ENCODE data around the gene MCUB. TPM values are rescaled to one million over a fixed set of nuclear protein-coding genes. Genes with fewer than 3 reads are reported as not detected.
A peak's percentile ranks its signal among the peaks of the same experiment; 100 is the strongest.

Gene MCUB
- total RNA-seq, 2 donors from 2014 or later, result 81.0 to 90.0 TPM

DNA sequence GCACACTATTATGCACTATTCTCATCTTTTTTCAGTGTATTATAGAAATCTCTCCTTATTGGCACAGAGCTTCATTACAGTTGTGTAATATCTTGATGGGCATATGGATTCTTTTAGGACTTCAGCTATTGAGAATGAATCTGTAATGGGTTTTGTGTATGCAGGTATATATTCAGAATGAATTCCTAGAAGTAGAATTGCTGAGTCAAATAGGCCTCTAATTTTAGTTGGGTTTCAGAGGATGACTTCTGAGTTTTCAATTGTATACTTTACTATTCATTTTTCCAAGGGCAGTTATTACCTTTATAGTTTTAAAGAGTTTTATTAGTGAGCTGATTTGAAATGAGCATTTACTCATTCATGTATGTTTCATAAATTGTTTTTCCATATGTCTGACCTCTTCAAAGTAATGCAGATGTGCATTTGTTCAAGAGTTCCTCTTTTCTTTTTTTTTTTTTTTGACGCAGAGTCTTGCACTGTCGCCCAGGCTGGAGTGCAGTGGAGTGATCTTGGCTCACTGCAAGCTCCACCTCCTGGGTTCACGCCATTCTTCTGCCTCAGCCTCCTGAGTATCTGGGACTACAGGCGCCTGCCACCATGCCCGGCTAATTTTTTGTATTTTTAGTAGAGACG, 123.7 kb downstream of the MCUB start:
- H3K9me3 ChIP-seq (ENCODE audit: control insufficient read depth, low read length, poor library complexity, severe bottlenecking), result no peaks in the 10 kb centered on the region
- Mint-ChIP-seq H3K4me3 (no peak overlapping the region), H3K4me1 (peaks cover 21% of the 10 kb centered on the region), H3K36me3 (ENCODE audit: low read depth) (peaks cover 7% of the 10 kb centered on the region), H3K27me3 (no peaks in the 10 kb centered on the region), H3K27ac (peak overlapping the region; percentile 57)
- no peak for ATAC-seq
- DNase-seq, result no peak

DNA sequence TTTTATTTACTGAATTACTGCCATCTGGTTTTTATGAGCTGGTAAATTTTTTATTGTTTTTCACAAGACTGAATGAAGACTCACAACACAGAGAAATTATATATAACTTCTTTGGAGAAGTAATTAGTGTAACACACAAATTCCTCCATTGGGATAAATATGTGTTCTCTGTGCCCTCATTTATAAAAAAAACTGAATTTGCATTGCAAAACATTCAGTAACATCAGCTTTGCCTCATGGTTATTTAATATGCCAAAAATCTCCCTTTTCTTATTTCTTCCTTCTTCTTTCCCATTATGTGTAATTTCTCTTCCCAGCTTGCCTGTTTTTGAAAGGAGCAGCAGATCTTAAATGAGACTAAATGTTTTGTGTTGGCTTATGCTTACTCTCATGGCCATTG, 124.7 kb downstream of the MCUB start:
- Mint-ChIP-seq H3K27me3 (no peaks in the 10 kb centered on the region), H3K27ac (peak overlapping the region; percentile 57)

DNA sequence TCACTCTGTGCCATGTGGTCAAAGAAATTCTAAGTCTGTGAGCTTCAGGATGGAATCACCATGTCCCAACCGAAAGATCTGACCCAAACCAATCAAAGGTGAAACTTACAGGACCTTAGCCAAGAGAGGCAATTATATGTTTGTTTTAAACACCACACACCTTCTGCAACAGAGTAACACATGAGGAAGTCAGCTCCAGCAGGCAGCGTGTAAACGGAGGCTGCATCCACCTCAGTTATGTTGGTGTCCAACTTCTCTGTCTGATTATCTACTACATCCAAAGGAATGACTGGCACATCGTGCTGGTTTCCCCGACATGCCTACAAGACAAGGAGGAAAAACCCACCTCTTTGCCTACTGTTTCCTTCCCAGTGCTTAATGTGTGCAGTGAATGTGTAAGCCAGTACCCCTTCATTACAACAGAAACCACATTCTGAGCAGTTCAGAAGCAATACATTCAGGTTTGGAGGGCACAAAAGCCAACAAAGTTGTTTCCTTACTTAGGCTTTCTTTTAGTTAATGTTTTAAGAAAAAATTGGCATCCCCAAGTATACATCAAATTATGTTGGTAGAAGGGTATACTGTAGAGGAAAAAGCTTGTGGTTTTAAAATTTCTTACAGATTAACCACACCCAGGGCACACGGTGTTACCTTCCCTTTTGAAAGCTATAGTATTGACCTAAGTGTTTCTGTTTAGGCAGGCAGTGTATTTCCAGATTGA, 130.8 kb downstream of the MCUB start:
- Mint-ChIP-seq H3K27me3 (no peaks in the 10 kb centered on the region), H3K4me3 (peak overlapping the region; percentile 74), H3K27ac (peak overlapping the region; percentile 82), H3K36me3 (ENCODE audit: low read depth) (peaks cover 9% of the 10 kb centered on the region), H3K4me1 (peaks cover 29% of the 10 kb centered on the region)
- DNase-seq (no peak), ATAC-seq (peak; percentile 90)
- H3K9me3 ChIP-seq (ENCODE audit: control insufficient read depth, low read length, poor library complexity, severe bottlenecking), result no peaks in the 10 kb centered on the region

More for the DNA sequence above, 124.7 kb downstream of the MCUB start:
- H3K36me3 Mint-ChIP-seq (ENCODE audit: low read depth), result peaks cover 7% of the 10 kb centered on the region
- H3K4me1 Mint-ChIP-seq, result peaks cover 21% of the 10 kb centered on the region
- no peak overlapping the region for H3K4me3 Mint-ChIP-seq
- ATAC-seq (no peak), DNase-seq (no peak)
- no peaks in the 10 kb centered on the region for H3K9me3 ChIP-seq (ENCODE audit: control insufficient read depth, low read length, poor library complexity, severe bottlenecking)

DNA sequence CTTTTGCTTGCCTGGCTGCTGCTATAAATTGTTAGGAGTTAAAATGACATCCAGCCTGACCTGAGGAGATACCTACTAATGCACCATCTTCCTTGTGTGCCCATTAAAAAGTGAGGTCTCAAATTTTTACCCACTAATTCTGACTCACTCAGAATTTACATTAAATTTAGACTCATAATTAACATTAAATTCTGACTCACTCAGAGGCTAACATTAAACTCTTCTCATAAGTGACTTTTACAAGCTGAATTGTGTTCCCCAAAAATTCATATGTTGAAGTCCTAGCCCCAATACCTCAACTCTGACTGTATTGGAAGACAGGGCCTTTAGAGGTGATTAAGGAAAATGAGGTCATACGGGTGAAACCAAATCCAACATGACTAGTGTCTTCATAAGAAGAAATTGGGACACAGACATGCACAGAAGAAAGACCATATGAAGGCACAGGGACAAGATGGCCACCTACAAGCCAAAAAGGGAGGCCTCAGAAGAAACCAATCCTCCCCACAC, 131.4 kb downstream of the MCUB start:
- H3K27ac Mint-ChIP-seq, result peak overlapping the region; percentile 82
- peak overlapping the region; percentile 74 for H3K4me3 Mint-ChIP-seq
- H3K9me3 ChIP-seq (ENCODE audit: control insufficient read depth, low read length, poor library complexity, severe bottlenecking), result no peaks in the 10 kb centered on the region
- no peak for ATAC-seq
- no peaks in the 10 kb centered on the region for H3K27me3 Mint-ChIP-seq
- peaks cover 29% of the 10 kb centered on the region for H3K4me1 Mint-ChIP-seq
- no peak for DNase-seq
- peaks cover 9% of the 10 kb centered on the region for H3K36me3 Mint-ChIP-seq (ENCODE audit: low read depth)

DNA sequence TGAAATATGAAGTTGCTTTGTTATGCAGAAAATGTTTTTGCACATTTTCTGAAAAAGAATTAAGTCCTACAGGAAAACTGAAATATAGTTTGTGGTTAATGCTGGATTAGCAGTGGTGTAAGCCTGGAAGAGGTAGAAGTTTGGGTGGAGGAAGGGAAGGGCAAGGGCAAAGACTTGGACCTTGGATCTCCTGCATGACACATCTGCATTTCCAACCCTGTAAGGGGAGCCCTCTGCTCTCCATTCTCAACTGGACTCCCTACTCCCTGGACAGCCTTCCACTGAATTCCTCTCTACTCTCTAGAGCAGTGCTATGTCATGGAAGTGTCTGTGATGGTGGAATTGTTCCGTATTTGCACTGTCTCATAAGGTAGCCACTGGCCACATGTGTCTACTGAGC, 138.6 kb downstream of the MCUB start:
- no peak overlapping the region for H3K4me3 Mint-ChIP-seq
- peaks cover 45% of the 10 kb centered on the region for H3K4me1 Mint-ChIP-seq
- DNase-seq (no peak), ATAC-seq (no peak)
- peak overlapping the region; percentile 79 for H3K27ac Mint-ChIP-seq
- peaks cover 6% of the 10 kb centered on the region for H3K36me3 Mint-ChIP-seq (ENCODE audit: low read depth)
- no peaks in the 10 kb centered on the region for H3K9me3 ChIP-seq (ENCODE audit: control insufficient read depth, low read length, poor library complexity, severe bottlenecking)
- H3K27me3 Mint-ChIP-seq, result no peaks in the 10 kb centered on the region

DNA sequence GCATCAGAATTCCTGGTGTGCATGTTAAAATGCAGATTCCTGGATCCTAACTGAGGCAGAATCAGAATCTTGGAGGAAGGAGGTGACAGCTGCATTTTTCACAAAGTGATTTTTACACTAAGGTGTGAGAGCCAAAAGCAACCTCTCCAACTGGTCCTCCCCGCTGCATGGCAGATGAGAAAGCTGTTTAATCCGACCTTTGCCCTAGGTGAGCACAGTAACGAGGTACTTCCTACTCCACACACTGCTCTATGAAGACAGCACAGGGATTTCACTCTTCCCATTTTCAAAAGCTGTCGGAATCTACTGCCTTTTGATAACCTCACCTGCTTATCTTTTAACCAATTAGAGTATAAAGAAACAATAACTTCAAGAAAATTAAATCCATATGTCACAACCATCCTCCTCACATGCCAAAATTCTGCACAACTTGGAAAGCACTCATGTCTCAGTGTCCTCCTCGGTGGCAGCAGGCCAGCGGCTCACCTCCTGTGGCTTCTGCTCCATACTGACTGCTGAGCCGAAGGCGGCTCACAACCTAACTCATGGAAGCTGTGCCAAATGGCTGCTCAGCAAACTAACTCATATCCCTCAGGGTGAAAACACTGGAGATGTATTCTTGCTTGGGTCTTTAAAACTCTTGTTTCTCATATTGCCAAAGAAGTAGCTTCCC, 139.6 kb downstream of the MCUB start:
- DNase-seq (no peak), ATAC-seq (no peak)
- H3K4me1 Mint-ChIP-seq, result peaks cover 45% of the 10 kb centered on the region
- no peak overlapping the region for H3K4me3 Mint-ChIP-seq
- H3K36me3 Mint-ChIP-seq (ENCODE audit: low read depth), result peaks cover 6% of the 10 kb centered on the region
- peak overlapping the region; percentile 79 for H3K27ac Mint-ChIP-seq
- H3K9me3 ChIP-seq (ENCODE audit: control insufficient read depth, low read length, poor library complexity, severe bottlenecking), result no peaks in the 10 kb centered on the region
- H3K27me3 Mint-ChIP-seq, result no peaks in the 10 kb centered on the region

DNA sequence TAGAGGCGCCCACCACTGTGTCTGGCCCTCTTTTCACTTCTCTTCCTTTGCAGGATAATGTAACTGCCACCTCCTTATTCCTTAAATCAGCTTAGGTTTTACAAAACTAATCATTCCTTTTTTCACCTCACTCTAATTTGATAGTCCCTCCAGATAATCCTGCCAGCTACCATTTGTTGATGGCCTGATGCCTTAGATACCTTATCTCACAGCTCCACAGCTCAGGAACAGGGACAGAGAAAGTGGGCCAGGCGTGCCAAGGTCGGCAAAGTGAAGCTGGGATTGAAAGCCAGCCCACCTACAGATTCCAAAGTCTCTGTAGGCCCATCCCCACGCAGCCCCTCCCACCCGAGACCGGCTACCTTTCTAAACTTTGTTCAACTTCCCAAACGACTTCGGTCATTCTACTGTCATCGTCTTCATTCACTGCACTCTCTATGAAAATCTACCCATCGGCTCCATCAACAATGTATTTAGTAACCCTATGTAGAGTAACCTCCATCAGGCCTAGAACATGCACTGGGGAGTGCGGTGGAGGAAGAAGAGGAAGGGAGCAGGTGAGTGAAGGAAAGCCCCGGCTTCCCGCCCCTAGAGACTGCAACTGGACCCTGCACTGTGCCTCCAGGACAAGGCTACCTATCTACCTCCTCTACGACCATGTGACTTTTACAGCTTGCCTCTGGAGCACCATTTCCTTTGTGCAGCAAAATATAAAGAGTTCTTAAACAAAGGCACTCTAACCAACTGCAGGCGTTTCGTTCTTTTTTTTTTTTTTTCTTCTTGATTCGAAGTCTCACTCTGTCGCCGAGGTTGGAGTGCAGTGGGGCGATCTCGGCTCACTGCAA, 141.7 kb downstream of the MCUB start:
- Mint-ChIP-seq H3K4me1 (peaks cover 46% of the 10 kb centered on the region), H3K36me3 (ENCODE audit: low read depth) (peaks cover 8% of the 10 kb centered on the region), H3K4me3 (peak overlapping the region; percentile 96), H3K27me3 (no peaks in the 10 kb centered on the region), H3K27ac (peak overlapping the region; percentile 96)
- no peaks in the 10 kb centered on the region for H3K9me3 ChIP-seq (ENCODE audit: control insufficient read depth, low read length, poor library complexity, severe bottlenecking)
- ATAC-seq, result no peak
- no peak for DNase-seq

DNA sequence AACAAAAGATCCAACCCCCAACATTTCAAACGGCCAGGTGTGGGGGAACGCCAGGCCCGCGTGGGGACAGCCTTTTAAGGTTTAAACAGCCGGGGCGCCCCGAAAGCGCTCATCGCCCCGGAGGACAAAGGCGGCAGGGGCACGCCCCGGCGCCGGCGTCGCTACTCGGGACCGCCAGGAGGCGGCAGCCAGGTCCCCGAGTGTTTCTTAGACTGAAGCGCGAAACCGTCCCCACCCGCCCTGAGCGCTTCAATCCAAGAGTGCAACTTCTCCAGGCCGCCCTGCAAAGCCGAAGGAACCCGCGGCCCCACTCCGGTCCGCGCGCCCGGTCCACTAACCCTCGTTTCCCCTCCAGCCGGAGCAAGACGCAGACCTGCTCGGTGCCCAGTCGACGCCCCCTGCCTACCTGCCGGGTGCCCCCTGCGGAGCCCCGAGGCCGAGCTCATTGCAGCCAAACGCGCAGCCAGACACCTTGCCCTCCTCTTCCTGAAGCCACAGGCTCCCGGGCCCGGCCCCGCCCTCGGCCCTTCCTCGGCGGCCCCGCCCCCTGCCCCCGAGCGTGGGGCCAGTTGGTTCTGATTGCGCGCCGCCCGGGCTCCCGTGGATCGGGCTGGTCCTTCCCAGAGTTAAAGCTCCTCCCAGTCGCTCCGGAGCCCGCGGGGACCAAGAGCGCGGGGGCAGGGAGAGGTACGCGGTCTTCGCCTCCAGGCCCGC, 143.1 kb downstream of the MCUB start, which contains the start of gene CASP6:
Gene CASP6 (minus strand): TSS at position 496 of the 714 bp plus-strand sequence. CDS start 50 bp downstream, at position 446.
- ATAC-seq (peak; percentile 93), DNase-seq (peak; percentile 70 to 73 (median 71))
- Mint-ChIP-seq H3K27me3 (no peaks in the 10 kb centered on the region), H3K36me3 (ENCODE audit: low read depth) (peaks cover 2% of the 10 kb centered on the region), H3K27ac (peak within 1 kb of the TSS; percentile 96), H3K4me3 (peak within 1 kb of the TSS; percentile 96), H3K4me1 (peaks cover 40% of the 10 kb centered on the region)
- no peaks in the 10 kb centered on the region for H3K9me3 ChIP-seq (ENCODE audit: control insufficient read depth, low read length, poor library complexity, severe bottlenecking)

DNA sequence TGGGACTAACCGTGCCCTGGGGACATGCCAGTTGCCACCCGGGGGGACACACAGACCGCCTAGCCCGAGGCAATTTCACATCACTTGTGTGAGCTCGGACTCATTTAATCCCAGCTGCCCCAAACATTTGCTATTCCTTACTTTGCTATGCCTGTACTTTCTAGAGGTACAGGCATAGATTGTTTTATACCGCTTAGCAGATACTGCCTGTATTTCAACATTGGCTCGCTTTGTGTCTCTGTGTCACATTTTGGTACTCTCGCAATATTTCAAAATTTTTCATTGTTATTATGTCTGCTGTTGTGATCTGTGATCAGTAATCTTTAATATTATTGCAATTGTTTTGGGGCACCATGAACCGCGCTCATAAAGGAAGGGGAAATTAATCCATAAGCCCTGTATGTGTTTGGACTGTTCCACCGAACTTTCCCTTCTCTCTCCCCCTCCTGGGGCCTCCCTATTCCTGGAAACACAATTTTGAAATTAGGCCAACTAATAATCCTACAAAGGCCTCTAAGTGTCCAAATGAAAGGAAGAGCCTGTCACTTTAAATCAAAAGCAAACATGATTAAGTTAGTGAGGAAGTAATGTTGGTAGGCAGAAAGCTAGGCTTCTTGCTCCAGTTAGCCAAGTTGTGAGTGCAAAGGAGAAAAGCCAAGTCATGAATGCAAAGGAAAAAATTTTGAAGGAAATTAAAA, 143.8 kb downstream of the MCUB start:
- H3K9me3 ChIP-seq (ENCODE audit: control insufficient read depth, low read length, poor library complexity, severe bottlenecking), result no peaks in the 10 kb centered on the region
- no peak for DNase-seq
- H3K4me1 Mint-ChIP-seq, result peaks cover 34% of the 10 kb centered on the region
- peak overlapping the region; percentile 96 for H3K4me3 Mint-ChIP-seq
- peaks cover 2% of the 10 kb centered on the region for H3K36me3 Mint-ChIP-seq (ENCODE audit: low read depth)
- no peak for ATAC-seq
- H3K27ac Mint-ChIP-seq, result peak overlapping the region; percentile 96
- H3K27me3 Mint-ChIP-seq, result no peaks in the 10 kb centered on the region

DNA sequence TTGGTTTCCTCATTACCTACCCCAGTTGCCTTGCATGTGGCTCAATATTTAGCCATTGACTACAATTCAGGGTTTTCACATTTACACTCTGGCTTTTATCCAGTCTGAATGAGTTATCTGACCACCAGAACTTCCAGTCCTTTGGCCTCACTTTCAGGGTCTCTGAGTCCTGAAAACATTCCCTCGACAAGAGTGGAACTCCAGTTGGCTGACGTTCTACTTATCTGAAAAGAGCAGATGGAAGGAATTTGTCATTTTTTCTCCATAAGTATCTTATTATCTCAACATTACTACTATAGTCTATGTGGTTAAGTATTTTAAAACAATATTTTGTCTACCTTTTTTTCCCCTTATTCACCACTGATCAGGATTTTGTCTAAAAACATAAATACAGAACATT, 148.4 kb downstream of the MCUB start:
- peaks cover 2% of the 10 kb centered on the region for H3K36me3 Mint-ChIP-seq (ENCODE audit: low read depth)
- H3K27me3 Mint-ChIP-seq, result no peaks in the 10 kb centered on the region
- H3K4me1 Mint-ChIP-seq, result peaks cover 7% of the 10 kb centered on the region
- ATAC-seq (no peak), DNase-seq (no peak)
- H3K27ac Mint-ChIP-seq, result peak overlapping the region; percentile 9
- no peak overlapping the region for H3K4me3 Mint-ChIP-seq
- no peaks in the 10 kb centered on the region for H3K9me3 ChIP-seq (ENCODE audit: control insufficient read depth, low read length, poor library complexity, severe bottlenecking)

DNA sequence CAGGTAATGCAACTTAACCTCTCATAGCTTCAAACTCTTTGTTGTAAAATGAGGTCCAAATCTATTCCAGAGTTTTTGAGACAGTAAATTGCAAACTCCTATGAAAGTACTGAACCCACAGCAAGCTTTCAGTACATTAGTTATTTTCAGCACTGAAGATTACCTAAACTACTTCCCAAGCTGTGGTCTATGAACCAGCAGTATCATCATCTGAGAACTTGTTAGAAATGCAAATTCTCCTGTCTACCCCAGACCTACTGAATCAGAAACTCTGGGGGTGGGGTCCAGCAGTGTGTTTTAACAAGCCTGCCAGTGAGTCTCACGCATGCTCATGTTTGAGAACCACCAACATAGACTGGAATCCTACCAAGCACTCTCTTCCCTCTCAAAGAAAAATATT, 148.9 kb downstream of the MCUB start:
- no peaks in the 10 kb centered on the region for H3K9me3 ChIP-seq (ENCODE audit: control insufficient read depth, low read length, poor library complexity, severe bottlenecking)
- no peak overlapping the region for H3K4me3 Mint-ChIP-seq
- no peak for ATAC-seq
- no peaks in the 10 kb centered on the region for H3K27me3 Mint-ChIP-seq
- peaks cover 4% of the 10 kb centered on the region for H3K4me1 Mint-ChIP-seq
- no peak for DNase-seq
- H3K36me3 Mint-ChIP-seq (ENCODE audit: low read depth), result peaks cover 2% of the 10 kb centered on the region
- peak overlapping the region; percentile 9 for H3K27ac Mint-ChIP-seq

DNA sequence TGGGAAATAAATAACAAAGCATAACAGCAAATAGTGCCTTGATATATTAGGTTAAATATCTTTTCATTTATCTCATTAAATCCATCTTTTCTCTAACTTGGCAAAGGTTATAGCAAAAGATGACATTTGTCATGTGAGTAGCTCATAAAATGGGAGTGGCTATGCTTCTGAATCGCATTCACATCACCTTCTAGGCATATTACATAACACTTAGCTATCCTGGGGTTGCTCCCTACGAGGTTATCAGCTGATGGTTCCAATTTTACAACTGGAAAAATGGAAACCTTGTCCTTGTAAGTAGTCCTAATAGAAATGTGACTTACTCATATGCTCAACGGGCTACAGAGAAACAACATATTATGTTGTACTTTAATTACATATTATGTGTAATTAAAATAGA, 153.5 kb downstream of the MCUB start:
- no peak overlapping the region for H3K4me3 Mint-ChIP-seq
- H3K36me3 Mint-ChIP-seq (ENCODE audit: low read depth), result peaks cover 3% of the 10 kb centered on the region

More for the DNA sequence above, 153.5 kb downstream of the MCUB start:
- Mint-ChIP-seq H3K27ac (no peak overlapping the region), H3K4me1 (no peaks in the 10 kb centered on the region), H3K27me3 (no peaks in the 10 kb centered on the region)
- no peaks in the 10 kb centered on the region for H3K9me3 ChIP-seq (ENCODE audit: control insufficient read depth, low read length, poor library complexity, severe bottlenecking)
- no peak for ATAC-seq
- no peak for DNase-seq
